ENCODE measurements around the gene MX2. TPM values are rescaled to one million over a fixed set of nuclear protein-coding genes. Genes with fewer than 3 reads are reported as not detected.

The MX2 gene
- total and polyA plus RNA-seq, 2 of the 4 experiments (the other 2 are of a cell fraction), result 0.53 to 0.54 TPM

DNA sequence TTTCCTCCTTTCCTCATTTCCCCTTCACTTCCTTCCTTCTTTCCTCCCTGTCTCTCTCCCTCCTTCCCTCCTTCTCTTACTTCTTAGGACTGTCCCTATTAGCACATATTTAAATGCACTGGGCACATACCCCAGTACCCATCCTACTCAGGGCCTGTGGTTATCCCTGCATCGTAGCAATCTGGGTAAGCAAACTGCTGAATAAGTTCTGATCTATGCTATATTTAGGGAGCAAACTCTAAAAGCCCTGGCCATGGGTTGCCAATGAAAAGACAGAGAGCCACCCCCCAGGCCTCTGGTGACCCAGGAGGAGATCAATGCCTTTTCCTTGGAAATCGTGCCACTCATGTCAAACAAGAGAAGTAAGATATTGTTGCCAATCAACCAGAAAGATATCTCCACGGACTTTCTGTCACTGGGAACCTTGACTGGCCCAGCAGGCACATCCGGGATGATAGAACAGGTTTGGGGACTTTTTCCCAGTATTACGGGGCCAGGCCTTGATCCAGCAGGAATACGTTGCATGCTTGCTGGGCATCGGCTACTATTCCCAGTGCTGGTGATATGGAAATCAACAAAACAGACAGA is 39.8 kb upstream of the MX2 start:
- in situ Hi-C loops (cut with MboI; ENCODE audit: low sequenced_read_pairs), result no loop called here
- no peak overlapping the region for H4K91ac ChIP-seq (ENCODE audit: insufficient read depth, low read depth, low read length)
- dilution Hi-C loops (cut with HindIII; ENCODE audit: low sequenced_read_pairs, unreplicated experiment), result no loop called here

More for the DNA sequence above, 39.8 kb upstream of the MX2 start:
- Histone ChIP-seq H3K9me1 (ENCODE audit: insufficient read depth, low read length) (no peaks in the 10 kb centered on the region), H2BK120ac (ENCODE audit: low read depth, low read length) (no peak overlapping the region), H3K18ac (ENCODE audit: low read depth, low read length) (no peak overlapping the region), H2AK9ac (replicated peaks; ENCODE audit: low read depth, low read length, poor library complexity) (no peak overlapping the region), H3K9ac (ENCODE audit: low read depth, low read length) (no peak overlapping the region), H2BK20ac (ENCODE audit: low read depth, low read length) (no peak overlapping the region), H4K5ac (ENCODE audit: low read depth, low read length) (no peak overlapping the region), H3K9me3 (ENCODE audit: control insufficient read depth, insufficient read depth, low read length) (no peaks in the 10 kb centered on the region), H3K23ac (ENCODE audit: low read depth, low read length) (no peak overlapping the region), H3K4ac (ENCODE audit: low read depth, low read length) (no peak overlapping the region), H3K36me3 (ENCODE audit: control insufficient read depth, insufficient read depth, low read length) (no peaks in the 10 kb centered on the region), H3K4me3 (ENCODE audit: insufficient read depth, low read depth, low read length) (no peak overlapping the region), H3K27me3 (ENCODE audit: control insufficient read depth, insufficient read depth, low read length) (peaks cover 27% of the 10 kb centered on the region), H2AK5ac (ENCODE audit: low read depth, low read length) (no peak overlapping the region), H2AFZ (replicated peaks; ENCODE audit: low read length, poor library complexity) (no peak overlapping the region), H3K56ac (ENCODE audit: extremely low read depth, insufficient read depth, low read length) (no peak overlapping the region), H2BK5ac (ENCODE audit: low read depth, low read length, poor library complexity, severe bottlenecking) (no peak overlapping the region), H4K8ac (ENCODE audit: low read depth in 2 of 2, low read length in 2 of 2) (no peak overlapping the region), H4K20me1 (ENCODE audit: insufficient read depth, low read length) (no peaks in the 10 kb centered on the region), H2BK15ac (ENCODE audit: low read depth, low read length) (no peak overlapping the region), H3K14ac (replicated peaks; ENCODE audit: low read depth, low read length) (no peak overlapping the region), H3K79me1 (ENCODE audit: low read depth in 1 of 2, low read length in 2 of 2) (no peaks in the 10 kb centered on the region), H3K4me1 (ENCODE audit: control insufficient read depth, insufficient read depth, low read length) (no peaks in the 10 kb centered on the region), H3K27ac (ENCODE audit: insufficient read depth, low read length) (no peak overlapping the region), H3K4me2 (ENCODE audit: low read depth, low read length) (no peak overlapping the region)
- ATAC-seq (ENCODE audit: low read depth) (no peak), DNase-seq (no peak)
- intact Hi-C loops (cut with micrococcal nuclease), result no loop called here
- CTCF ChIA-PET, result no interaction called here
- TF ChIP-seq RCOR1 (IDR thresholded peaks at IDR 0.05; ENCODE audit: insufficient replicate concordance, low read length), result no peak
- TF ChIP-seq SMC3 (IDR thresholded peaks at IDR 0.05; ENCODE audit: low read depth, low read length), result no peak
- no peak for TF ChIP-seq RAD21 (IDR thresholded peaks at IDR 0.05; ENCODE audit: low read length)
- no peak for TF ChIP-seq MAFK (IDR thresholded peaks at IDR 0.05; ENCODE audit: low read depth, low read length)
- no peak for TF ChIP-seq POLR2A (IDR thresholded peaks at IDR 0.05; ENCODE audit: low read depth, low read length)
- TF ChIP-seq, protein P1, sequence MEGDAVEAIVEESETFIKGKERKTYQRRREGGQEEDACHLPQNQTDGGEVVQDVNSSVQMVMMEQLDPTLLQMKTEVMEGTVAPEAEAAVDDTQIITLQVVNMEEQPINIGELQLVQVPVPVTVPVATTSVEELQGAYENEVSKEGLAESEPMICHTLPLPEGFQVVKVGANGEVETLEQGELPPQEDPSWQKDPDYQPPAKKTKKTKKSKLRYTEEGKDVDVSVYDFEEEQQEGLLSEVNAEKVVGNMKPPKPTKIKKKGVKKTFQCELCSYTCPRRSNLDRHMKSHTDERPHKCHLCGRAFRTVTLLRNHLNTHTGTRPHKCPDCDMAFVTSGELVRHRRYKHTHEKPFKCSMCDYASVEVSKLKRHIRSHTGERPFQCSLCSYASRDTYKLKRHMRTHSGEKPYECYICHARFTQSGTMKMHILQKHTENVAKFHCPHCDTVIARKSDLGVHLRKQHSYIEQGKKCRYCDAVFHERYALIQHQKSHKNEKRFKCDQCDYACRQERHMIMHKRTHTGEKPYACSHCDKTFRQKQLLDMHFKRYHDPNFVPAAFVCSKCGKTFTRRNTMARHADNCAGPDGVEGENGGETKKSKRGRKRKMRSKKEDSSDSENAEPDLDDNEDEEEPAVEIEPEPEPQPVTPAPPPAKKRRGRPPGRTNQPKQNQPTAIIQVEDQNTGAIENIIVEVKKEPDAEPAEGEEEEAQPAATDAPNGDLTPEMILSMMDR (conservative IDR thresholded peaks at IDR 0.05; ENCODE audit: low read depth, low read length), result no peak
- TF ChIP-seq, protein P2, sequence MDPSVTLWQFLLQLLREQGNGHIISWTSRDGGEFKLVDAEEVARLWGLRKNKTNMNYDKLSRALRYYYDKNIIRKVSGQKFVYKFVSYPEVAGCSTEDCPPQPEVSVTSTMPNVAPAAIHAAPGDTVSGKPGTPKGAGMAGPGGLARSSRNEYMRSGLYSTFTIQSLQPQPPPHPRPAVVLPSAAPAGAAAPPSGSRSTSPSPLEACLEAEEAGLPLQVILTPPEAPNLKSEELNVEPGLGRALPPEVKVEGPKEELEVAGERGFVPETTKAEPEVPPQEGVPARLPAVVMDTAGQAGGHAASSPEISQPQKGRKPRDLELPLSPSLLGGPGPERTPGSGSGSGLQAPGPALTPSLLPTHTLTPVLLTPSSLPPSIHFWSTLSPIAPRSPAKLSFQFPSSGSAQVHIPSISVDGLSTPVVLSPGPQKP (IDR thresholded peaks at IDR 0.05; ENCODE audit: borderline replicate concordance, low read depth, low read length), result no peak
- TF ChIP-seq BHLHE40 (IDR thresholded peaks at IDR 0.05; ENCODE audit: low read depth, low read length), result no peak
- no peak for TF ChIP-seq MXI1 (IDR thresholded peaks at IDR 0.05; ENCODE audit: borderline replicate concordance, low read depth, low read length)
- TF ChIP-seq RFX5 (IDR thresholded peaks at IDR 0.05; ENCODE audit: low read depth, low read length), result no peak
- 80% methylated on average over 1 of the region's 7 CpGs; no CpG with 5 or more reads in 1 of the 2 experiments for WGBS, 2 experiments (ENCODE audit: extremely low coverage in 2 of 2, insufficient read length in 1 of 2)
- no TSS peak for BruUV-seq (replicated peaks)
- POLR2A ChIA-PET (ENCODE audit: unreplicated experiment), result no interaction called here
